Dermis blood vessel endothelial cell (primary cell): Measurements from ENCODE around the gene MBTPS1. TPM values are rescaled to one million over a fixed set of nuclear protein-coding genes. Genes with fewer than 3 reads are reported as not detected.

Experiments
- DNase-seq: peaks from one replicate; pipeline ENCODE4 v3.0.0; 2010
- total RNA-seq: library from RNA; depleted of rRNA; stranded (reverse); fragments of >200 nt; gene quantifications from 2 replicates; pipeline ENCODE4 v1.2.3, GENCODE V29; 2014

The MBTPS1 gene
- total RNA-seq, 1 donor from 2014 or later: 120 TPM

- no peak for DNase-seq
Measured at GRCh38 chr16:84049403-84050060, 67.2 kb downstream of the MBTPS1 start.

- no peak for DNase-seq
Measured at GRCh38 chr16:84048871-84049270, 67.9 kb downstream of the MBTPS1 start.

- DNase-seq: no peak
Measured at GRCh38 chr16:84048270-84048669, 68.5 kb downstream of the MBTPS1 start.

GRCh38 chr16:84047626-84048025, 69.1 kb downstream of the MBTPS1 start:
- DNase-seq: no peak

GRCh38 chr16:84047206-84047605, 69.5 kb downstream of the MBTPS1 start:
- DNase-seq: no peak

- no peak for DNase-seq
Measured at GRCh38 chr16:84045818-84046470, 70.8 kb downstream of the MBTPS1 start.

- DNase-seq: no peak
Measured at GRCh38 chr16:84045001-84045817, 71.5 kb downstream of the MBTPS1 start.

GRCh38 chr16:84044118-84044488, 72.6 kb downstream of the MBTPS1 start:
- DNase-seq: peak; percentile 56

- peak; percentile 28 for DNase-seq
Measured at GRCh38 chr16:84043486-84044117, 73.1 kb downstream of the MBTPS1 start.

GRCh38 chr16:84042879-84043485, 73.8 kb downstream of the MBTPS1 start:
- no peak for DNase-seq

GRCh38 chr16:84042308-84042878, 74.3 kb downstream of the MBTPS1 start, which contains the start of gene SLC38A8:
Gene SLC38A8 (minus strand): TSS chr16:84042795. CDS start chr16:84042157, 638 bp downstream.
- no peak for DNase-seq

GRCh38 chr16:84041881-84042280, 74.9 kb downstream of the MBTPS1 start:
- DNase-seq: no peak

GRCh38 chr16:84040823-84041820, 75.6 kb downstream of the MBTPS1 start:
- no peak for DNase-seq

- DNase-seq: no peak
Measured at GRCh38 chr16:84040226-84040822, 76.4 kb downstream of the MBTPS1 start.

GRCh38 chr16:84039696-84040095, 77.0 kb downstream of the MBTPS1 start:
- no peak for DNase-seq

GRCh38 chr16:84038469-84038868, 78.3 kb downstream of the MBTPS1 start:
- DNase-seq: no peak

- no peak for DNase-seq
Measured at GRCh38 chr16:84036982-84037425, 79.7 kb downstream of the MBTPS1 start.

GRCh38 chr16:84036131-84036530, 80.6 kb downstream of the MBTPS1 start:
- no peak for DNase-seq

GRCh38 chr16:84034516-84034915, 82.2 kb downstream of the MBTPS1 start:
- DNase-seq: no peak
